ENCODE measurements around the gene PLN.

Gene PLN

DNA sequence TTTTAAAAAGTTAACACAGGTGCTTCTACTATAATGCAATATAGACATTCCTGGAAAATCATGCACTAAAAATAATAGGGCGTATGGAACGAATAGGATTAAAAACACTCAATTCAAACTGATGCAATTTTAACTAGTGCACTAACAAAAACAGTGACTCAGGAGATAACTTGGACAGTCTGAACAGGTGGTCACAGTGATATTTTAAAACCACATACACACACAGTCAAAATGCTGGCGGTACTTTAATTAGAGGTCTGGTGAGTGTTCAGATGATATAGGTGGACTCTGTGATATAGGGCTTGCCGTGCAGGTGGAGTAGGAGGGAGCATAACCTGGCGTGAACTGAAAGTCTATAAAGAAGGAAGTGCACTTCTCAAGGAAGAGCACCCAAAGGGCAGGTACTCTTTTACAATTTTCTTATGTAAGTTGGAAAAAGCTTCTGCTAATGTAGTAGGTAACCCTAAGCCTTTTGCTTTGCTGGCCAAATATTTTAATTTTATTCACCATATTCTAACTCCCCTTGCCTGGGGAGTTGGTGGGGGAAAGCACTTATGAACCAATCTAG lies 41.9 kb upstream of the PLN start:
- DNase-seq (ENCODE audit: low read depth): no peak
- TF ChIP-seq, protein P1, sequence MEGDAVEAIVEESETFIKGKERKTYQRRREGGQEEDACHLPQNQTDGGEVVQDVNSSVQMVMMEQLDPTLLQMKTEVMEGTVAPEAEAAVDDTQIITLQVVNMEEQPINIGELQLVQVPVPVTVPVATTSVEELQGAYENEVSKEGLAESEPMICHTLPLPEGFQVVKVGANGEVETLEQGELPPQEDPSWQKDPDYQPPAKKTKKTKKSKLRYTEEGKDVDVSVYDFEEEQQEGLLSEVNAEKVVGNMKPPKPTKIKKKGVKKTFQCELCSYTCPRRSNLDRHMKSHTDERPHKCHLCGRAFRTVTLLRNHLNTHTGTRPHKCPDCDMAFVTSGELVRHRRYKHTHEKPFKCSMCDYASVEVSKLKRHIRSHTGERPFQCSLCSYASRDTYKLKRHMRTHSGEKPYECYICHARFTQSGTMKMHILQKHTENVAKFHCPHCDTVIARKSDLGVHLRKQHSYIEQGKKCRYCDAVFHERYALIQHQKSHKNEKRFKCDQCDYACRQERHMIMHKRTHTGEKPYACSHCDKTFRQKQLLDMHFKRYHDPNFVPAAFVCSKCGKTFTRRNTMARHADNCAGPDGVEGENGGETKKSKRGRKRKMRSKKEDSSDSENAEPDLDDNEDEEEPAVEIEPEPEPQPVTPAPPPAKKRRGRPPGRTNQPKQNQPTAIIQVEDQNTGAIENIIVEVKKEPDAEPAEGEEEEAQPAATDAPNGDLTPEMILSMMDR (conservative IDR thresholded peaks at IDR 0.05; ENCODE audit: low read length): no peak

DNA sequence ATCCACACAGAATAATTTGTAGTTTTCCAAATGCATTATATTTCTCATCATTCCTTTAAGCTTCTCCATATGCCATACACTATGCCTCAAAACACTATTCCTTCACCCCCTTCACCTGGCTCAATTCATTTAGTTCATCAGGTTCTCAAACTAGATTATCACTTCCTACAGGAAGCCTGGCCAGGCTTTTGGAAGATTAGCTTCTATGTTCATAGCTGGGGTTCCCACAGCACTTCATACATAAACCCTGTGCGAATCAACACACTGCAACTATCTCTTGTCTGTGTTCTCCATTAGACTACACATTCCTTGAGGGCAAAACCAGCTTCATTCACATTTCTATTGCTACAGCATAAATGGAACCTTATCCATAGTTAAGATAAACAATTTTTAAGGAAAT lies 40.5 kb upstream of the PLN start:
- TF ChIP-seq, protein P1 (conservative IDR thresholded peaks at IDR 0.05; ENCODE audit: low read length): no peak
- DNase-seq (ENCODE audit: low read depth): no peak
- H3K4me3 ChIP-seq (ENCODE audit: low read length): no peak overlapping the region

More for the DNA sequence above, 41.9 kb upstream of the PLN start:
- H3K4me3 ChIP-seq (ENCODE audit: low read length): no peak overlapping the region

DNA sequence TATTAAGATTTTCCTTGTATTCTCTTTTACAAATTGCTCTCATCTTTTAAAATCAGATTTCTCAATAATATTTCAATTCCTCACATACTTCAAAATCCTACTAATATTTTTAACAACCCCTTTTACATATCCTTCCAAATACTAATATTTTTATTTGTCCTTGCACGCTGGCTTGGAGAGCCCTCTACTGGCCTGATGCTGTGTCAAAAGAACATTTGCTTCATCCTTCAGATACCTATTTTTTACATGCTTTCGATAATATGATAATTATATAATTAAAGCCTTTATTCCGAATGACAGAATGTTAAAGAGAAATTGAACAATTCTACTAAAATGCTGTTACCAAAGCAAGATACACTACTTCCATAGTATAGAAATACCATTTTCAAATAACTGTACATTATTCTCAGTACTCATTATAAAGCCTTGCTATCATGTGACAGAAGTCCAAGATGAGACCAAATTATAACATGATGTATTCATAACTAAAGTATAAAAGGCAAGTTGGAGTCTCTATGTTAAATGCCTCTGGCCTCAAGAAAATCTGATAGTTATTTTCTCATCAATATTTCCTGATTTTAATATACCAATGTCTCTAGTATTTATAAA lies 39.0 kb upstream of the PLN start:
- peak; percentile 33 for DNase-seq (ENCODE audit: low read depth)
- H3K4me3 ChIP-seq (ENCODE audit: low read length): no peak overlapping the region
- TF ChIP-seq, protein P1 (conservative IDR thresholded peaks at IDR 0.05; ENCODE audit: low read length): peak; percentile 69

DNA sequence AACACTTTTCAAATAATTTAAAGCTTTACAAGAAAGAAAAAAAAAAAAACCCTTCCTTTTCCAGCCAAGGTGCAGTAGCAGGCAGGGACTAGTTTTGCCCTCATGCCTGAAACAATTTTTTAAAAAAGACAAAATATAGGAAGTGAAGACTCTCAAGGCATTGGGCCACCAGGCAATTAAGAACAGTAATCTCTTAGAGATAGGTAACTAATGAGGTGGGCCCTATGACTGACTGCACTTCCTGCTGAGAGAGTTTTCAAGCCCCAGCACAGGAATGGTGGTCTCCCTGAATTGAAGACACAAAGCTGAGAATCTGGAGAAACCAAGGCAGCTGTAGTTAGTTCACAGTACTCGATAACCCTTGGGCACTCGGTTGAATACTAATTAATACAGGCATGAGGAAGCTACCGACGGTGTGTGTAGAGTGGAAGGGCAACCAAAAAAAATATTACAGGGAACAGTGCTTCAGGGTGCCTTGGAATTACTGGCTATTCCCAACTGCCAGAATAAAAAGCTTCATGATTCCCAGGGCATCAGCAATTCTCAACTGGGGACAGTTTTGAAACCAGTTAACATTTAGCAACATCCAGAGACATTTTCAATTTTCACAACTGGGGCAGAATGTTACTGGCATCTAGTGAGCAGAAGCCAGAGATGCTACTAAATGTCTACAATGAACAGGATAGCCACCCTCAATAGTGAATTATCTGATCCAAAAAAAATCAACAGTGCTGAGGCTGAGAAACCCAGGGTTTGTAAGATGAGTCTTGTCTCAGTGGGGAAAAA lies 36.0 kb upstream of the PLN start:
- H3K4me3 ChIP-seq (ENCODE audit: low read length): no peak overlapping the region
- DNase-seq (ENCODE audit: low read depth): no peak
- TF ChIP-seq, protein P1 (conservative IDR thresholded peaks at IDR 0.05; ENCODE audit: low read length): no peak

DNA sequence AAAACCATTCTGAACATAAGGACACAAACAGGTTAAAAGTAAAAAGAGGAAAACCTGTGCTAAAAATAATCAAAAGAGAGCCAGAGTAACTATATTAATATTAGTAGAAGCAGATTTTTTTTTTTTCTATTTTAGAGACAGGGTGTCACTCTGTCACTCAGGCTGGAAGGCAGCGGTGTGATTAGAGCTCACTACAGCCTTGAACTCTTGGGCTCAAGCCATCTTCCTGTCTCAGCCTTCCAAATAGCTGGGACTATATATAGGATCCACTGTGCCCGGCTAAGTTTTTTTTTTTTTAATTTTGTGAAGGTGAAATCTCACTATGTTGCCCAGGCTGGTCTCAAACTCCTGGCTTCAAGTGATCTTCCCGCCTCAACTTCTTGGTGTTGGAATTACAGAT lies 33.4 kb upstream of the PLN start:
- TF ChIP-seq, protein P1 (conservative IDR thresholded peaks at IDR 0.05; ENCODE audit: low read length): no peak
- H3K4me3 ChIP-seq (ENCODE audit: low read length): no peak overlapping the region
- DNase-seq (ENCODE audit: low read depth): no peak

DNA sequence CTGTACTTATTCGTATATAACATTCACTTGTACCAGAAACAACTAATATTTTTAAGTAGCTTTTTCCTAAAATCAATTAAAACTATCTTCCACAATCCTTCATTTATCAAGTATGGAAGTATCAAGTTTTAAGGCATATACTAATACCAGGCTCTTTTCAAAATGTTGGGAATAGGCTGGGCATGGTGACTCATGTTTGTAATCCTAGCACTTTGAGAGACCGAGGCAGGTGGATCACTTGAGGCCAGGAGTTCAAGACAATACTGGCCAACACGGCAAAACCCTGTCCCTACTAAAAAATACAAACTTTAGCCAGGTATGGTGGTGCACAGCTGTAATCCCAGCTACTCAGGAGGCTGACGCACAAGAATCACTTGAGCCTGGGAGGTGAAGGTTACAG lies 25.7 kb upstream of the PLN start:
- no peak for DNase-seq (ENCODE audit: low read depth)
- TF ChIP-seq, protein P1 (conservative IDR thresholded peaks at IDR 0.05; ENCODE audit: low read length): no peak
- H3K4me3 ChIP-seq (ENCODE audit: low read length): no peak overlapping the region

DNA sequence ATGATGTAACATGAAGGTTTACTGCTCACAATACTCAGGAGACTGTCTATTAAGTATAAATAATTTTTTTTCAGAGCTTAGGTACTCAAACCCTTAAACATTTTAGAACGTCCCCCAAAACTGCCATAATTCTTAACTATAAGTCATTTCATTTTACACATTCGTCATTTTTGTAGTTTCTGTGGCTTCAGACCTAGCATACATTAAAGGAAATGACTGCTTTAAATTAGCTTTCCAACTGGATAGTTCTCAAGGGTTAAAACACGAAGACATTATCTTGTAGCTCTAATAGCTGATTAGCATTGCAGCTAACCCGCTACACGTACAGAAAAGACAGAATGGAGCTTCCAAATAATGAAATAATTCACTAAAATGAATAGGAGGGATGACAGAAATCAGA lies 24.9 kb upstream of the PLN start:
- DNase-seq (ENCODE audit: low read depth): no peak
- TF ChIP-seq, protein P1 (conservative IDR thresholded peaks at IDR 0.05; ENCODE audit: low read length): no peak
- no peak overlapping the region for H3K4me3 ChIP-seq (ENCODE audit: low read length)

All from AG10803 (cell line).